Neural cell (in vitro differentiated cells): ENCODE measurements around the gene TIMM22. TPM values are rescaled to one million over a fixed set of nuclear protein-coding genes. Genes with fewer than 3 reads are reported as not detected.

Experiments
- H2AFZ ChIP-seq: fragments of 200-600, 300-800 bp; sonication (generic), shearing (Covaris generic); 2 replicates; pipeline ENCODE4 v1.6.0; 2014; ENCODE audit warnings: low read depth, mild to moderate bottlenecking, antibody characterized with exemption, low read length, moderate library complexity
- H3F3A ChIP-seq: fragments of 200-600 bp; shearing (Covaris generic); 2 replicates; pipeline ENCODE4 v1.6.1; 2016; ENCODE audit warnings: mild to moderate bottlenecking, moderate library complexity, mixed read lengths, antibody characterized with exemption, low read length; ENCODE audit not compliant: insufficient read depth, poor library complexity, severe bottlenecking
- H3K27ac ChIP-seq: fragments of 200-600, 300-800 bp; sonication (generic), shearing (Covaris generic); 2 replicates; pipeline ENCODE4 v1.5.1; 2014; ENCODE audit warnings: mild to moderate bottlenecking, low read length, moderate library complexity
- H3K27me3 ChIP-seq: fragments of 300-800, 200-600 bp; sonication (generic), shearing (Covaris generic); 2 replicates; pipeline ENCODE4 v1.6.0; 2014; ENCODE audit warnings: mild to moderate bottlenecking, low read depth, low read length, moderate library complexity; ENCODE audit not compliant: insufficient read depth
- H3K36me3 ChIP-seq: fragments of 300-800, 200-600 bp; sonication (generic), shearing (Covaris generic); 2 replicates; pipeline ENCODE4 v1.5.1; 2014; ENCODE audit warnings: mild to moderate bottlenecking, antibody characterized with exemption, low read length, moderate library complexity; ENCODE audit not compliant: insufficient read depth
- H3K4me2 ChIP-seq: fragments of 300-800, 200-600 bp; sonication (generic), shearing (Covaris generic); 2 replicates; pipeline ENCODE4 v1.6.0; 2014; ENCODE audit warnings: mild to moderate bottlenecking, low read length
- H3K4me3 ChIP-seq: fragments of 300-800, 200-600 bp; sonication (generic), shearing (Covaris generic); 2 replicates; pipeline ENCODE4 v1.5.1; 2014; ENCODE audit warnings: mild to moderate bottlenecking, low read length, moderate library complexity
- H3K79me2 ChIP-seq: fragments of 200-600 bp; shearing (Covaris generic); replicated peaks from 2 replicates; pipeline ENCODE4 v1.6.0; 2014; ENCODE audit warnings: mild to moderate bottlenecking, low read length, moderate library complexity; ENCODE audit not compliant: insufficient read depth
- H3K9ac ChIP-seq: fragments of 300-800, 200-600 bp; sonication (generic), shearing (Covaris generic); 2 replicates; pipeline ENCODE4 v1.6.1; 2016; ENCODE audit warnings: mild to moderate bottlenecking, low read length, mixed read lengths
- H3K9me2 ChIP-seq: fragments of 200-600 bp; shearing (Covaris generic); 2 replicates; pipeline ENCODE4 v1.6.1; 2016; ENCODE audit warnings: mild to moderate bottlenecking, low read length, mixed read lengths; ENCODE audit not compliant: insufficient read depth
- H3K9me3 ChIP-seq: fragments of 200-600, 300-800 bp; sonication (generic), shearing (Covaris generic); 2 replicates; pipeline ENCODE4 v1.6.1; 2016; ENCODE audit warnings: mild to moderate bottlenecking, mixed run types, low read length, moderate library complexity, mixed read lengths
- H4K20me1 ChIP-seq: fragments of 200-600 bp; shearing (Covaris generic); 2 replicates; pipeline ENCODE4 v1.6.1; 2016; ENCODE audit warnings: mild to moderate bottlenecking, mixed run types; ENCODE audit not compliant: insufficient read depth
- EP300 ChIP-seq: fragments of 450-650 bp; conservative IDR thresholded peaks from 2 replicates; pipeline ENCODE4 v1.6.1; 2014; ENCODE audit warnings: antibody characterized with exemption, mild to moderate bottlenecking, moderate library complexity; ENCODE audit not compliant: poor library complexity, severe bottlenecking
- EZH2 ChIP-seq: fragments of 200-600, 300-800 bp; shearing (Covaris generic), sonication (generic); IDR thresholded peaks from 2 replicates; pipeline ENCODE4 v1.6.1; 2014; ENCODE audit warnings: antibody characterized with exemption, low read length, borderline replicate concordance, mild to moderate bottlenecking; ENCODE audit not compliant: insufficient read depth, poor library complexity, severe bottlenecking
- MXI1 ChIP-seq: fragments of 450-650 bp; conservative IDR thresholded peaks from 2 replicates; pipeline ENCODE4 v1.6.1; 2014; ENCODE audit warnings: antibody characterized with exemption, mild to moderate bottlenecking; ENCODE audit not compliant: poor library complexity, severe bottlenecking
- POLR2AphosphoS5 ChIP-seq: IDR thresholded peaks from 2 replicates; pipeline ENCODE4 v1.6.1; 2012
- RAD21 ChIP-seq: fragments of 450-650 bp; conservative IDR thresholded peaks from 2 replicates; pipeline ENCODE4 v1.6.1; 2014; ENCODE audit warnings: antibody characterized with exemption, mild to moderate bottlenecking, moderate library complexity
- SMC3 ChIP-seq: fragments of 450-650 bp; conservative IDR thresholded peaks from 2 replicates; pipeline ENCODE4 v1.6.1; 2014; ENCODE audit warnings: antibody characterized with exemption, mild to moderate bottlenecking, moderate library complexity; ENCODE audit not compliant: poor library complexity
- TAF1 ChIP-seq: IDR thresholded peaks from 2 replicates; pipeline ENCODE4 v1.6.1; 2012; ENCODE audit warnings: low read depth
- polyA plus RNA-seq: library from polyadenylated mRNA; depleted of rRNA; stranded (reverse); fragments of >200 nt; gene quantifications from 2 replicates; pipeline ENCODE4 v1.2.3, GENCODE V29; 2014
- TF ChIP-seq, protein P1 (sequence below): IDR thresholded peaks from 2 replicates; pipeline ENCODE4 v1.6.1; 2012; ENCODE audit warnings: borderline replicate concordance
- TF ChIP-seq, protein P2 (sequence below): fragments of 450-650 bp; IDR thresholded peaks from 2 replicates; pipeline ENCODE4 v1.5.1; 2014; ENCODE audit warnings: antibody characterized with exemption, mild to moderate bottlenecking, moderate library complexity; ENCODE audit not compliant: poor library complexity, severe bottlenecking

Gene TIMM22
- polyA plus RNA-seq, 1 donor from 2014 or later, result 16.7 TPM

DNA sequence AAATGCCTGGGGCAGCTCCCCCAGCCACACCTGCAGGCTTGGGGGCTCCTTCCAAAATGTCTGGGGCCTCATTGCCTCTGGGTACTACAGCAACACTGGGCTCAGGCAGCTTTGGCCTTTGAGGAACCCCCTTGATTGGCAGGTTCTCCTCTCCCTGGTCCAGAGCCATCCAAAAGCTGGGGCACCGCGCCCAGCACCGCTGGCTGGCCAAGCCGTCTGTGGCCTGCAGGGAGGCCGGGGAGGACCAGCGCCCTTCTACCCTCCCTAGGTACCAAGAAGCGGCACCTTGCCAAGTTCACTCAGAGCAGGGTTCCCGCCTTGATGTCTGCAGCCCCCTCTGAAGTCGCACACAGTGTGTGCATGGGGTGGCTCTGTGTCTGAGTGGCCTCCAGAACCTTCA is 30.1 kb downstream of the TIMM22 start:
- no peak overlapping the region for H3K4me2 ChIP-seq
- no peaks in the 10 kb centered on the region for H3K79me2 ChIP-seq
- no peaks in the 10 kb centered on the region for H3K36me3 ChIP-seq
- no peaks in the 10 kb centered on the region for H3F3A ChIP-seq
- H3K4me3 ChIP-seq, result no peak overlapping the region
- H3K9me2 ChIP-seq, result no peaks in the 10 kb centered on the region
- H4K20me1 ChIP-seq, result no peaks in the 10 kb centered on the region
- H3K27ac ChIP-seq, result no peak overlapping the region
- no peak for TF ChIP-seq POLR2AphosphoS5
- TF ChIP-seq RAD21, result no peak
- no peak for TF ChIP-seq SMC3
- H3K9ac ChIP-seq, result no peak overlapping the region
- no peaks in the 10 kb centered on the region for H3K9me3 ChIP-seq
- H2AFZ ChIP-seq, result no peak overlapping the region
- no peaks in the 10 kb centered on the region for H3K27me3 ChIP-seq

DNA sequence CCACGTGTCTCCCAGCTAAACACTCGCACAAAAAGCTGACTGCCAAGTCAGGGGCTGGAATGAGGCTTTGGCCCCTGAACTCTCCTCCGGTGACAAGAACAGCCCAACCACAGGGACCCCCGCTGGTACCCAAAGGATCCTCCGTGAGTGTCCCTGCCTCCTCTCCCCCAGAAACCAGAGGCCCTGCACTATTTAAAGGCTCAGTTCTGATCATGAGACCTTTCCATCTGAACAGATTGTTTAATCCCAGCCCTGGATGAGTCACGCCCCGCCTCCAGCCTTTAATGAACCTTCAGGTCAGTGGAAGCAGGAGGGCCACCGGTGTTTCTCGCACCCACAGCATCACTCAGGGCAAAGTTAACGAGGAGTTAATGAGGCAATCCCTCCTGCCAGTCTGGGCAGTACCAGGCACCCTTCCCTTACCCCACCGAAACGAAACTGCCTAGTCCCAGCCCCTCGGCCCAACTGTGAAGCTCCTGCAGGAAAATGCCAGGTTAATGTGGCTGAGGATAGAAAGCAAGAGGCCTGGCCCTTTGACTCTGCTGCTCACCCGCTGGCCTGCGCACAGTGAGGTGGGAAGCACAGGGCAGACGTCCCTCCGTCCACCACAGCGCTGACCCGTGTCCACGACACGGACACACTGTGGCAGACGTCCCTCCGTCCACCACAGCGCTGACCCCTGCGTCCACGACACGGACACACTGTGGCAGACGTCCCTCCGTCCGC is 32.4 kb downstream of the TIMM22 start:
- H3K27ac ChIP-seq, result no peak overlapping the region
- H3K9me3 ChIP-seq, result no peaks in the 10 kb centered on the region
- no peak overlapping the region for H2AFZ ChIP-seq
- H4K20me1 ChIP-seq, result no peaks in the 10 kb centered on the region
- TF ChIP-seq RAD21, result no peak
- no peak overlapping the region for H3K4me2 ChIP-seq
- no peaks in the 10 kb centered on the region for H3K9me2 ChIP-seq
- no peaks in the 10 kb centered on the region for H3K36me3 ChIP-seq
- H3F3A ChIP-seq, result no peaks in the 10 kb centered on the region
- H3K9ac ChIP-seq, result no peak overlapping the region
- no peak overlapping the region for H3K4me3 ChIP-seq
- no peaks in the 10 kb centered on the region for H3K27me3 ChIP-seq
- no peaks in the 10 kb centered on the region for H3K79me2 ChIP-seq

DNA sequence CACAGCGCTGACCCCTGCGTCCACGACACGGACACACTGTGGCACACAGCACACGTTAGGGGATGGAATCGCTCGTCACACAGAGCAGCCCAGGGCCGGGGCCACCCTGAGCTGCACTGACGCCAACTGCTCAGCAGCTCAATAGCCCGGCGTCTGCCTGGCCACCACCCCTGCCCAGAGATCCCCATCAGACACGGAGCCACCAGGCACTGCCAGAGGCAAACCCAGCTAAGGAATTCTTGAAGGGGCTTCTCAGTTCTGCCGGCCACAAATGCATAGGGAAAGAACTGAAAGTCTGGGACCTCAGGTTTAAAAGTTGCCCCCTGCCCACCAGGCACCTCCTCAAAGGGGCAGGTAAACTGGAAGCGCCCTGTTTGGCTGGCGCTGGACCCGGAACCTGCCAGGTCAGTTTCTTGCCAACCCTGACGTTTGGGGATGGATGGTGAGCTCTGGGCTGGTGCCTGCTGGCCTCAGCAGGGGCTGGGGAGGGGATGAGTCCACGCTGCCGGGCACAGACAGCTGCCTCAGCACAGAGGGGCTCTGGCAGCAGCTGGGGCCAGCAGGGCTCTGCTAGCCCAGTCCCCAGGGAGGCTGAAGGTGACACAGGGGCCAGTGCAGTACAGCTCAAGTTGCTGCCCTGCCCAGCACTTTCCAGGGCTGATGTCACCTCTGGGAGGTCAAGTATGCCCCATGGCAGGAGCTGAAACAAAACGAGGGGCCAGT is 33.2 kb downstream of the TIMM22 start:
- no peak overlapping the region for H3K4me3 ChIP-seq
- no peaks in the 10 kb centered on the region for H3K79me2 ChIP-seq
- no peak overlapping the region for H3K4me2 ChIP-seq
- no peaks in the 10 kb centered on the region for H3K27me3 ChIP-seq
- no peaks in the 10 kb centered on the region for H4K20me1 ChIP-seq
- TF ChIP-seq SMC3 (no peak), EP300 (no peak), POLR2AphosphoS5 (no peak), MXI1 (no peak), RAD21 (no peak), EZH2 (no peak), TAF1 (no peak)
- TF ChIP-seq, protein P1, sequence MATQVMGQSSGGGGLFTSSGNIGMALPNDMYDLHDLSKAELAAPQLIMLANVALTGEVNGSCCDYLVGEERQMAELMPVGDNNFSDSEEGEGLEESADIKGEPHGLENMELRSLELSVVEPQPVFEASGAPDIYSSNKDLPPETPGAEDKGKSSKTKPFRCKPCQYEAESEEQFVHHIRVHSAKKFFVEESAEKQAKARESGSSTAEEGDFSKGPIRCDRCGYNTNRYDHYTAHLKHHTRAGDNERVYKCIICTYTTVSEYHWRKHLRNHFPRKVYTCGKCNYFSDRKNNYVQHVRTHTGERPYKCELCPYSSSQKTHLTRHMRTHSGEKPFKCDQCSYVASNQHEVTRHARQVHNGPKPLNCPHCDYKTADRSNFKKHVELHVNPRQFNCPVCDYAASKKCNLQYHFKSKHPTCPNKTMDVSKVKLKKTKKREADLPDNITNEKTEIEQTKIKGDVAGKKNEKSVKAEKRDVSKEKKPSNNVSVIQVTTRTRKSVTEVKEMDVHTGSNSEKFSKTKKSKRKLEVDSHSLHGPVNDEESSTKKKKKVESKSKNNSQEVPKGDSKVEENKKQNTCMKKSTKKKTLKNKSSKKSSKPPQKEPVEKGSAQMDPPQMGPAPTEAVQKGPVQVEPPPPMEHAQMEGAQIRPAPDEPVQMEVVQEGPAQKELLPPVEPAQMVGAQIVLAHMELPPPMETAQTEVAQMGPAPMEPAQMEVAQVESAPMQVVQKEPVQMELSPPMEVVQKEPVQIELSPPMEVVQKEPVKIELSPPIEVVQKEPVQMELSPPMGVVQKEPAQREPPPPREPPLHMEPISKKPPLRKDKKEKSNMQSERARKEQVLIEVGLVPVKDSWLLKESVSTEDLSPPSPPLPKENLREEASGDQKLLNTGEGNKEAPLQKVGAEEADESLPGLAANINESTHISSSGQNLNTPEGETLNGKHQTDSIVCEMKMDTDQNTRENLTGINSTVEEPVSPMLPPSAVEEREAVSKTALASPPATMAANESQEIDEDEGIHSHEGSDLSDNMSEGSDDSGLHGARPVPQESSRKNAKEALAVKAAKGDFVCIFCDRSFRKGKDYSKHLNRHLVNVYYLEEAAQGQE, result no peak
- TF ChIP-seq, protein P2, sequence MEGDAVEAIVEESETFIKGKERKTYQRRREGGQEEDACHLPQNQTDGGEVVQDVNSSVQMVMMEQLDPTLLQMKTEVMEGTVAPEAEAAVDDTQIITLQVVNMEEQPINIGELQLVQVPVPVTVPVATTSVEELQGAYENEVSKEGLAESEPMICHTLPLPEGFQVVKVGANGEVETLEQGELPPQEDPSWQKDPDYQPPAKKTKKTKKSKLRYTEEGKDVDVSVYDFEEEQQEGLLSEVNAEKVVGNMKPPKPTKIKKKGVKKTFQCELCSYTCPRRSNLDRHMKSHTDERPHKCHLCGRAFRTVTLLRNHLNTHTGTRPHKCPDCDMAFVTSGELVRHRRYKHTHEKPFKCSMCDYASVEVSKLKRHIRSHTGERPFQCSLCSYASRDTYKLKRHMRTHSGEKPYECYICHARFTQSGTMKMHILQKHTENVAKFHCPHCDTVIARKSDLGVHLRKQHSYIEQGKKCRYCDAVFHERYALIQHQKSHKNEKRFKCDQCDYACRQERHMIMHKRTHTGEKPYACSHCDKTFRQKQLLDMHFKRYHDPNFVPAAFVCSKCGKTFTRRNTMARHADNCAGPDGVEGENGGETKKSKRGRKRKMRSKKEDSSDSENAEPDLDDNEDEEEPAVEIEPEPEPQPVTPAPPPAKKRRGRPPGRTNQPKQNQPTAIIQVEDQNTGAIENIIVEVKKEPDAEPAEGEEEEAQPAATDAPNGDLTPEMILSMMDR, result no peak
- H3K9ac ChIP-seq, result no peak overlapping the region
- H3K9me2 ChIP-seq, result no peaks in the 10 kb centered on the region
- H3K36me3 ChIP-seq, result no peaks in the 10 kb centered on the region
- no peaks in the 10 kb centered on the region for H3F3A ChIP-seq
- H3K9me3 ChIP-seq, result no peaks in the 10 kb centered on the region
- H2AFZ ChIP-seq, result no peak overlapping the region
- no peak overlapping the region for H3K27ac ChIP-seq
